SH-SY5Y (cell line): ENCODE results near the gene OR6K3.

Source experiments
- GATA2 ChIP-seq: IDR thresholded peaks from 2 replicates; pipeline ENCODE4 v1.6.1; 2011; ENCODE audit warnings: mild to moderate bottlenecking, low read depth, low read length
- GATA3 ChIP-seq: IDR thresholded peaks from 2 replicates; pipeline ENCODE4 v1.6.1; 2011; ENCODE audit warnings: low read depth, mild to moderate bottlenecking, low read length, moderate library complexity

GRCh38 chr1:158700552-158700951 is 20.0 kb downstream of the OR6K3 start, which contains the start of gene OR6K2:
- TF ChIP-seq GATA3: no peak
- no peak for TF ChIP-seq GATA2
